ENCODE measurements around the gene SPRY1.

The SPRY1 gene

DNA sequence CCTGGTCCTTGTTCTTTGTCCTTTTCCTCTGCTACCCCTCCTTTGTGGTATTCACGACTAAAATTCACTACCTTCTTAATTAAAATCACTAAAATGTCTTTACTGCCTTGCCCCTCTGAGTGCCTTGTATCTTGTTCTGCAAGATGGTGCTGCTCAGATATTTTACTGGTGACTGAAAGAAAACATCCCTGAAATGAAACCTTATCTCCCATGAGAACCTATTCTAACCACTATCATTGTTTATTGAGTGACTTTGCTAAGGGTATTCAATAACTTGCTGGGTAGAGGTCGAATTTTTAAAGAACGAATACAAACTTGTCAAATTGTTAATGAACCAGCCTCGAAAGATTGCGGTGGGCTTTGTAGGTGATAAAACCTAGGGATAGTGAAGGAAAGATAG, 52.8 kb downstream of the SPRY1 start:
- DNase-seq: no peak

DNA sequence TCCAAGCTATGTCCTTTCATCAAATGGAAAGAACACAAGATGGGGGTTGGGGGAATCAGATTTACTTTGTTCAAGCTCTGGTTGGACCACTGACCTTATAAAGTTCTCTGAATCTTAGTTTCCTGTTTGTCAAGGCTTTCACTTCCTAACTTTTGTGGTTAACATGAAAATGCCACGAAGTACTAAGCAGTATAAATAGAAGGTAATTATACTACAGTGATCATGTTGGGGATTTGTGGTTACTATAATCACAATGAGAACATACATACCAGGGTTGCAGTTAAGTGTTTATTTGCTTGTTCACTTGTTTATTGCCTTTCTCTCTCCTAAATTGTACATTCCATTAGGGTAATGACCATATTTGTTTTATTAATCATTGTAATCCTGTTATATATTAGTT, 53.2 kb downstream of the SPRY1 start:
- no peak for DNase-seq

DNA sequence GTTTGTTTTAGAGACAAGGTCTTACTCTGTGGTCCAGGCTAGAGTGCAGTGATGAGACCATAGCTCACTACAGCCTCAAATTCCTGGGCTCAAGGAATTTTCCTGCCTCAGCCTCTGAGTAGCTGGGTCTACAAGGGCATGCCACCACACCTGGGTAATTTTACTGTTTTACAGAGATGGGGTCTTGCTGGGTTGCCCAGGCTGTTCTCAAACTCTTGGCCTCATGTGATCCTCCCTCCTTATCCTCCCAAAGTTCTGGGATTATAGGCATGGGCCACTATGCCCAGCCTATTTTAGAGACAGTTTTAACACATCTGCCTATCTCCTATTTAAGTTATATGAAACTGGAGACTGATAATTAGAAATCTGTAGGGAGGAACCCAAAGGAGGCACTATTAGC, 53.8 kb downstream of the SPRY1 start:
- no peak for DNase-seq

DNA sequence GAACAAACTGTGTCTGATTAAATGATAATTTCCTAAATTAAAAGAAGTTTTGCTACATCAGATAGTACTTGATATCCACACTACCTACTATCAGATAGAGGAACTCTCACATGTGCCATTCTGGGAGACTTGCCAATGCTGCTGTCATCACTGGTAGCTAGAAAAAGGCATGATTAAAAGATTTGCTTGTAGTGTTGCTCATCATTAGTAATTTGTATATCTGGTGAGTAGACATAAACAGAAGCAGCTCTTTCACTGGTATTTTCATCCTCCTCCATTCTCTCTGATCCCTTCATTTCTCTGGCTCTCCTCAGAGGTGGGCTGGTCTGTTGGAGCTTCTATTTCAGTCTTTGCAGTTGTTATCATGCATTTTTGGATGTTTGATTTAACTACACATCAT, 56.0 kb downstream of the SPRY1 start:
- no peak for DNase-seq

DNA sequence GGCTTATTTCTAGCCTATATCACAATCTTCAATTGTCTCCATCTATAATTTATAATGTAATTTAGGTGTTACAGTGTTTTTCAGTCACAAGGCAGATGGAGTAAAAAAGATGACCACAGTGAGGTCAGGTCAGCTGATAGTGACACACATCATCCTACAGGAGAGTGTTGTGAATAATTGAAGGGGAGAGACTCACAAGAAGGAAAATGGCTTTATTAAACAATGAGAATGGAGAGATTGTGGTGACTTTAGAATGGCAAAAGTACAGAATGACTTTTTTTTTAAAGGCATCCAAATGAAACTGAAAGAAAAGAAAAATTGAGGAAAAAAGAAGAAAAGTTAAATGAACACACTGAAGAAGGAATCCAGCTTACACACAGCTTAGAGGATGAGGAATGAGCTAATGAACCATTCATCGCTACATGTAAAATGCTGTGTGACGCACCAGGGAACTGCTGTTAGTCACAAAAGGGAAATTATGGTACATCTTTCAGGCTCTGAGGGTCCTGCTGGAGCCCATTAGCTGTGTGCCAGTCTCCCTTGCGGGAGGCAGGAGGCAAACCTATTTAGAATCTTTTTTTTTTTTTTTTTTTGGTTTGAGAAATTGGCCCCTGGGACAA, 56.6 kb downstream of the SPRY1 start:
- no peak for DNase-seq
